Smooth muscle cell (in vitro differentiated cells): ENCODE measurements around the gene ANKRD28. TPM values are rescaled to one million over a fixed set of nuclear protein-coding genes. Genes with fewer than 3 reads are reported as not detected.

Experiments used
- DNase-seq: peaks from one replicate; lab custom pipeline; 2025; ENCODE audit not compliant: unreplicated experiment; lab: John Stamatoyannopoulos, UW
- H2AFZ ChIP-seq: fragments of 200-600 bp; sonication (generic); 2 replicates; pipeline ENCODE4 v1.6.0; 2016; ENCODE audit warnings: antibody characterized with exemption, low read depth, mild to moderate bottlenecking
- H3F3A ChIP-seq: fragments of 200-600 bp; sonication (generic); 2 replicates; pipeline ENCODE4 v1.6.0; 2017; ENCODE audit warnings: antibody characterized with exemption, low read depth
- H3K27ac ChIP-seq: fragments of 200-600 bp; sonication (generic); 2 replicates; pipeline ENCODE4 v1.5.1; 2016; ENCODE audit warnings: low read depth, mild to moderate bottlenecking
- H3K27me3 ChIP-seq: fragments of 200-600 bp; sonication (generic); 2 replicates; pipeline ENCODE4 v1.6.1; 2016; ENCODE audit warnings: low read depth, mild to moderate bottlenecking
- H3K36me3 ChIP-seq: fragments of 200-600 bp; sonication (generic); 2 replicates; pipeline ENCODE4 v1.5.1; 2016; ENCODE audit warnings: low read depth
- H3K4me1 ChIP-seq: fragments of 200-600 bp; sonication (generic); 2 replicates; pipeline ENCODE4 v1.5.1; 2016; ENCODE audit warnings: low read depth
- H3K4me2 ChIP-seq: fragments of 200-600 bp; sonication (generic); 2 replicates; pipeline ENCODE4 v1.6.0; 2016; ENCODE audit warnings: mild to moderate bottlenecking
- H3K4me3 ChIP-seq: fragments of 200-600 bp; sonication (generic); 2 replicates; pipeline ENCODE4 v1.5.1; 2016; ENCODE audit warnings: mild to moderate bottlenecking
- H3K79me2 ChIP-seq: fragments of 200-600 bp; sonication (generic); 2 replicates; pipeline ENCODE4 v1.6.0; 2016; ENCODE audit warnings: low read depth, mild to moderate bottlenecking
- H3K9ac ChIP-seq: fragments of 200-600 bp; sonication (generic); 2 replicates; pipeline ENCODE4 v1.6.0; 2016; ENCODE audit warnings: low read depth
- H3K9me3 ChIP-seq: fragments of 200-600 bp; sonication (generic); replicated peaks from 2 replicates; pipeline ENCODE4 v1.5.1; 2016; ENCODE audit warnings: low read depth
- H4K20me1 ChIP-seq: fragments of 200-600 bp; sonication (generic); 2 replicates; pipeline ENCODE4 v1.6.0; 2016; ENCODE audit warnings: low read depth
- CTCF ChIP-seq: fragments of 200-600 bp; sonication (generic); IDR thresholded peaks from 2 replicates; pipeline ENCODE4 v1.5.1; 2017; ENCODE audit warnings: borderline replicate concordance, mild to moderate bottlenecking, antibody characterized with exemption; ENCODE audit not compliant: insufficient read depth, poor library complexity, severe bottlenecking
- WGBS: methylation state at CpG from one replicate; pipeline ENCODE4 v1.1.7; 2016; ENCODE audit warnings: low lambda C conversion rate; 5-methylcytosine and 5-hydroxymethylcytosine counted together
- polyA plus RNA-seq: library from polyadenylated mRNA; unstranded; fragments of >200 nt; fragmentation: Nextera tagmentation; extraction: Ambion mirVana; gene quantifications from 2 replicates; pipeline ENCODE4 v1.2.1, GENCODE V29; 2016
- total RNA-seq: library from RNA; depleted of rRNA; stranded (reverse); fragments of >200 nt; gene quantifications from 2 replicates; pipeline ENCODE4 v1.2.3, GENCODE V29; 2014

ANKRD28 gene
- total and polyA plus RNA-seq, 2 experiments from 2014 or later, result 11.8 to 35.7 TPM

- H4K20me1 ChIP-seq, result no peaks in the 10 kb centered on the region
- H3K27ac ChIP-seq, result peak overlapping the region; percentile 97
- no peaks in the 10 kb centered on the region for H3K27me3 ChIP-seq
- DNase-seq, result no peak
- no peaks in the 10 kb centered on the region for H3K36me3 ChIP-seq
- H2AFZ ChIP-seq, result no peak overlapping the region
- peak overlapping the region; percentile 89 for H3K9ac ChIP-seq
- peaks cover 26% of the 10 kb centered on the region for H3K4me1 ChIP-seq
- no peaks in the 10 kb centered on the region for H3K9me3 ChIP-seq
- no peaks in the 10 kb centered on the region for H3K79me2 ChIP-seq
- 40% methylated on average over 14 of the region's 14 CpGs for WGBS
- TF ChIP-seq CTCF, result no peak
- H3K4me3 ChIP-seq, result no peak overlapping the region
- peaks cover 24% of the 10 kb centered on the region for H3F3A ChIP-seq
- peak overlapping the region; percentile 75 for H3K4me2 ChIP-seq
Measured at GRCh38 chr3:15636028-15636709, 161.6 kb downstream of the ANKRD28 start.

- peak overlapping the region; percentile 73 for H3K9ac ChIP-seq
- no peaks in the 10 kb centered on the region for H3K9me3 ChIP-seq
- TF ChIP-seq CTCF, result no peak
- 31% methylated on average over 13 of the region's 13 CpGs for WGBS
- no peak overlapping the region for H3K4me3 ChIP-seq
- no peaks in the 10 kb centered on the region for H3K27me3 ChIP-seq
- no peaks in the 10 kb centered on the region for H4K20me1 ChIP-seq
- no peak for DNase-seq
- no peak overlapping the region for H2AFZ ChIP-seq
- H3F3A ChIP-seq, result peaks cover 25% of the 10 kb centered on the region
- H3K79me2 ChIP-seq, result no peaks in the 10 kb centered on the region
- no peaks in the 10 kb centered on the region for H3K36me3 ChIP-seq
- peak overlapping the region; percentile 97 for H3K27ac ChIP-seq
- H3K4me1 ChIP-seq, result peaks cover 35% of the 10 kb centered on the region
- H3K4me2 ChIP-seq, result peak overlapping the region; percentile 75
Measured at GRCh38 chr3:15635121-15635661, 162.6 kb downstream of the ANKRD28 start.

- no peak for DNase-seq
- no peak overlapping the region for H3K4me3 ChIP-seq
- peak overlapping the region; percentile 61 for H3K4me2 ChIP-seq
- no peaks in the 10 kb centered on the region for H3K27me3 ChIP-seq
- no peaks in the 10 kb centered on the region for H3K79me2 ChIP-seq
- peak overlapping the region; percentile 73 for H3K9ac ChIP-seq
- H3K27ac ChIP-seq, result peak overlapping the region; percentile 97
- no peak overlapping the region for H2AFZ ChIP-seq
- no peaks in the 10 kb centered on the region for H3K9me3 ChIP-seq
- no peaks in the 10 kb centered on the region for H3K36me3 ChIP-seq
- peaks cover 25% of the 10 kb centered on the region for H3F3A ChIP-seq
- 62% methylated on average over 2 of the region's 2 CpGs for WGBS
- H3K4me1 ChIP-seq, result peaks cover 35% of the 10 kb centered on the region
- H4K20me1 ChIP-seq, result no peaks in the 10 kb centered on the region
- TF ChIP-seq CTCF, result no peak
Measured at GRCh38 chr3:15634671-15635070, 163.1 kb downstream of the ANKRD28 start.
